Urinary bladder (tissue), 4 donors: ENCODE data around the gene TRIM37. TPM values are rescaled to one million over a fixed set of nuclear protein-coding genes. Genes with fewer than 3 reads are reported as not detected.
"Not testable (repeated sequence)": the region's sequence is repeated elsewhere in the genome, so short reads cannot be mapped to it uniquely, and the experiment has no call there.

ENCODE experiments used
- DNase-seq: peaks from one replicate; pipeline ENCODE4 v3.0.0-alpha.2; 2015; ENCODE audit errors: extremely low spot score
- H3K27ac ChIP-seq: one replicate; pipeline ENCODE4 v1.5.1; 2013; ENCODE audit warnings: low read depth, mild to moderate bottlenecking, moderate library complexity
- H3K36me3 ChIP-seq: one replicate; pipeline ENCODE4 v1.6.1; 2013; ENCODE audit warnings: mild to moderate bottlenecking, moderate library complexity; ENCODE audit not compliant: insufficient read depth
- H3K4me1 ChIP-seq: one replicate; pipeline ENCODE4 v1.6.1; 2013; ENCODE audit warnings: mild to moderate bottlenecking, moderate library complexity; ENCODE audit not compliant: insufficient read depth
- H3K4me3 ChIP-seq: one replicate; pipeline ENCODE4 v1.5.1; 2013; ENCODE audit warnings: low read depth, low read length
- WGBS: extraction: QIAGEN DNeasy Blood & Tissue Kit; methylation state at CpG from one replicate; pipeline ENCODE4 v1.1.7; 2013; 5-methylcytosine and 5-hydroxymethylcytosine counted together
- polyA plus RNA-seq: library from polyadenylated mRNA; stranded (reverse); fragments of 200-250 nt; gene quantifications from one replicate; pipeline ENCODE4 v1.2.3, GENCODE V29; 2013
- total RNA-seq: library from RNA; depleted of rRNA; stranded (reverse); fragments of >200 nt; gene quantifications from one replicate; pipeline ENCODE4 v1.2.3, GENCODE V29; 2014
- donor health status: healthy with polysubstance abuse.
- donor health status: healthy.

TRIM37 gene
- total and polyA plus RNA-seq, 2 donors, result 16.5 to 42.2 TPM

- Histone ChIP-seq H3K36me3 (no peaks in the 10 kb centered on the region), H3K27ac (no peak overlapping the region), H3K4me1 (no peaks in the 10 kb centered on the region), H3K4me3 (no peak overlapping the region)
- WGBS, result 94% methylated on average over 6 of the region's 6 CpGs
- no peak for DNase-seq
Measured at GRCh38 chr17:58985971-58986370, 120.7 kb downstream of the TRIM37 start.

- H3K27ac ChIP-seq, result no peak overlapping the region
- H3K36me3 ChIP-seq, result no peaks in the 10 kb centered on the region
- 82% methylated on average over 6 of the region's 6 CpGs for WGBS
- no peaks in the 10 kb centered on the region for H3K4me1 ChIP-seq
- DNase-seq, result no peak
- H3K4me3 ChIP-seq, result no peak overlapping the region
Measured at GRCh38 chr17:58985367-58985766, 121.3 kb downstream of the TRIM37 start.

GRCh38 chr17:58982626-58983025 lies 124.1 kb downstream of the TRIM37 start:
- Histone ChIP-seq H3K27ac (no peak overlapping the region), H3K4me3 (no peak overlapping the region), H3K4me1 (no peaks in the 10 kb centered on the region), H3K36me3 (no peaks in the 10 kb centered on the region)
- WGBS, result 90% methylated on average over 3 of the region's 3 CpGs
- no peak for DNase-seq

- H3K4me1 ChIP-seq, result no peaks in the 10 kb centered on the region
- WGBS, result 89% methylated on average over 3 of the region's 3 CpGs
- no peak overlapping the region for H3K4me3 ChIP-seq
- no peak for DNase-seq
- H3K27ac ChIP-seq, result no peak overlapping the region
- no peaks in the 10 kb centered on the region for H3K36me3 ChIP-seq
Measured at GRCh38 chr17:58980706-58981481, 125.8 kb downstream of the TRIM37 start.

- no peaks in the 10 kb centered on the region for H3K36me3 ChIP-seq
- no peak overlapping the region for H3K27ac ChIP-seq
- no peaks in the 10 kb centered on the region for H3K4me1 ChIP-seq
- WGBS, result 92% methylated on average over 3 of the region's 3 CpGs
- no peak overlapping the region for H3K4me3 ChIP-seq
- DNase-seq, result no peak
Measured at GRCh38 chr17:58976541-58976940, 130.1 kb downstream of the TRIM37 start.

- Histone ChIP-seq H3K4me1 (no peaks in the 10 kb centered on the region), H3K4me3 (no peak overlapping the region), H3K36me3 (no peaks in the 10 kb centered on the region), H3K27ac (no peak overlapping the region)
- DNase-seq, result no peak
- 66% methylated on average over 2 of the region's 2 CpGs for WGBS
Measured at GRCh38 chr17:58974354-58974753, 132.3 kb downstream of the TRIM37 start.

GRCh38 chr17:58970609-58971450 lies 135.8 kb downstream of the TRIM37 start:
- WGBS, result 75% methylated on average over 7 of the region's 7 CpGs
- no peak overlapping the region for H3K4me3 ChIP-seq
- H3K27ac ChIP-seq, result no peak overlapping the region
- no peak for DNase-seq
- H3K36me3 ChIP-seq, result no peaks in the 10 kb centered on the region
- no peaks in the 10 kb centered on the region for H3K4me1 ChIP-seq

- Histone ChIP-seq H3K27ac (no peak overlapping the region), H3K4me3 (no peak overlapping the region), H3K4me1 (no peaks in the 10 kb centered on the region), H3K36me3 (no peaks in the 10 kb centered on the region)
- no peak for DNase-seq
- 88% methylated on average over 4 of the region's 4 CpGs for WGBS
Measured at GRCh38 chr17:58969612-58970011, 137.1 kb downstream of the TRIM37 start.

- WGBS, result 27% methylated on average over 1 of the region's 1 CpG
- DNase-seq, result no peak
- H3K4me3 ChIP-seq, result no peak overlapping the region
Measured at GRCh38 chr17:58969156-58969555, 137.5 kb downstream of the TRIM37 start.

GRCh38 chr17:58968426-58969061 lies 138.1 kb downstream of the TRIM37 start:
- H3K27ac ChIP-seq, result no peak overlapping the region
- no peaks in the 10 kb centered on the region for H3K4me1 ChIP-seq
- no peak for DNase-seq
- WGBS, result 51% methylated on average over 4 of the region's 4 CpGs
- H3K4me3 ChIP-seq, result no peak overlapping the region
- H3K36me3 ChIP-seq, result no peaks in the 10 kb centered on the region

More at GRCh38 chr17:58969156-58969555, 137.5 kb downstream of the TRIM37 start:
- Histone ChIP-seq H3K27ac (no peak overlapping the region), H3K4me1 (no peaks in the 10 kb centered on the region), H3K36me3 (no peaks in the 10 kb centered on the region)

- Histone ChIP-seq H3K4me3 (no peak overlapping the region), H3K36me3 (no peaks in the 10 kb centered on the region), H3K4me1 (no peaks in the 10 kb centered on the region), H3K27ac (no peak overlapping the region)
- 93% methylated on average over 3 of the region's 3 CpGs for WGBS
- no peak for DNase-seq
Measured at GRCh38 chr17:58966208-58966607, 140.5 kb downstream of the TRIM37 start.

GRCh38 chr17:58965221-58965620 lies 141.5 kb downstream of the TRIM37 start:
- H3K27ac ChIP-seq, result no peak overlapping the region
- DNase-seq, result no peak
- H3K36me3 ChIP-seq, result no peaks in the 10 kb centered on the region
- H3K4me3 ChIP-seq, result no peak overlapping the region
- 64% methylated on average over 3 of the region's 3 CpGs for WGBS
- no peaks in the 10 kb centered on the region for H3K4me1 ChIP-seq

GRCh38 chr17:58960068-58960467 lies 146.6 kb downstream of the TRIM37 start:
- no peak for DNase-seq
- H3K36me3 ChIP-seq, result no peaks in the 10 kb centered on the region
- H3K27ac ChIP-seq, result no peak overlapping the region
- H3K4me1 ChIP-seq, result no peaks in the 10 kb centered on the region
- no peak overlapping the region for H3K4me3 ChIP-seq

- H3K27ac ChIP-seq, H3K36me3 ChIP-seq, DNase-seq, H3K4me1 ChIP-seq, H3K4me3 ChIP-seq: not testable (repeated sequence)
- 93% methylated on average over 1 of the region's 1 CpG for WGBS
Measured at GRCh38 chr17:58957725-58958073, 149.0 kb downstream of the TRIM37 start.
